ELR (cell line): ENCODE results near the gene NRCAM.

Experiments used
- DNase-seq: peaks from one replicate; pipeline ENCODE4 v3.0.0-alpha.2; 2015; ENCODE audit warnings: low read depth

NRCAM gene

DNA sequence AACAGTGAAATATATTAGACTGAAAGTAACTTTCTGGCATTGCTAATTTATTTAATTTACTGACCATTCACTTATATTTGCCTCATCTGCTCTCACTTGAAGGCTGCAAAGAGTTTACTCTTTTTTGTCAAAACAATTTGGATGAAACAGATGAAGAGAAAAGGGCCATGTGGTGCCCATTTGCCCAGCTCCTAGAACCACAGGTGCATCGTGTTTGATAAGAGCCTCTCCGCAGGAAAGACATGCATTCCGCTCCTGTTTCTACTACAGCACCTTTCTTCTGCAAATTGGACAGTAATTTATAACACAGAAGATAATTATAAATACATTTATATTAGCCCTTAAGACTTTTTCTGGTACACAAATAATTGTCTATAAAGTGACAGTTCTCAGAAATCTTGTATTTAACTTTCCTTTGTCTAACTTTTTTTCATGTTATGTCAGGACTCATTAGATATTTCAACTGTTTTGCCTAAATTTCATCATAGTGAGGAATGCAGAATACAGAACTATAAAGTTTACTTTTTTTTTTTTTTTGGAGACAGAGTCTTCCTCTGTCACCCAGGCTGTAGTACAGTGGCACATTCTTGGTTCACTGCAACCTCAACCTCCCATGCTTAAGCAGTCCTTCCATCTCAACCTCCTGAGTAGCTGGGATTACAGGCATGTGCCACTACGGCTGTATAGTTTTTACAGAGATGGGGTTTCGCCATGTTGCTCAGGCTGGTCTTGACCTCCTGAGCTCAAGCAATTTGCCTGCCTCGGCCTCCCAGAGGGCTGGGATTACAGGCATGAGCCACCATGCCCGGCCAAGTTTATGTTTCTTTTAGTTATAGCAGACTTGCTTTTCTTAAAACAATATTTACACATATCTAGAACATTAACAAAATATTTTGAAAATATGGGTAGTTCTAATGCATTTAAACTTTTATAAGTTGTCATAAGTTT is 326.9 kb downstream of the NRCAM start:
- DNase-seq, result no peak

DNA sequence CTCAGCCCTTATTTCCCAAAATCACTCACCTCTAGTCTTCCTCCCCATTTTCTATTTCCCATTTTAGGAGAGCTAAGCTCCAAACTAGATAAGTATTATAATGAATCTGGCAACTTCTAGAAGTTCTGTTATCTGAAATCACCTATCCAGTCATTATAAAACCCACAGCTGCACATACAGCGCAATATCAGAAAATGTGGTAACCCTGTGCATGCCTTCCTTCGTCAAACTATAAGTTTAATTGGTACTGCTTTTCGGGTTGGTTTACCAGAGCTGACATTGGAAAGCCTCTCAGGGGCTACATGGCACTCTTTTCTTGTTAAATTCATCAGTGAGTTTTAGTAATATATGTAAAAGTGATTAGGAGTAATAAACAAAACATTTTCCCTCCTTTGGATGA is 327.7 kb downstream of the NRCAM start:
- DNase-seq, result no peak

DNA sequence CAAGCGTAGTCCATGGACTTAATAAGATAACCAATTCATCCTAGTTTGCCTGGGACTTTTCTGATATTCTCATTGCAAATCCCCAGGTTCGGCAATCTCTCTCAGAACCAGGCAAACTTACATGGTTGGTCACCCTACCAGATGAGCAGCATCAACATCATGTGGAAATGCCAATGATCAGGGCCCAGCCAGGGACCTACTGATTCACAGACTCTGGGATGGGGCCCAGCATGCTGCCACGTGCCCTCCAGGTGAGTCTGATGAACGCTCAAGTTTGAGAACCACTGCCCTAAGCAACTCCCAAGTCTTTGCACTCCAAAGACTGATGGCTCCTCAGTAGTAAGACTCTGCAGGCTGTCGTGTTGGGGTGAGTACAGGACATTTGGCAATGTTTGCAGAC is 328.8 kb downstream of the NRCAM start:
- no peak for DNase-seq

DNA sequence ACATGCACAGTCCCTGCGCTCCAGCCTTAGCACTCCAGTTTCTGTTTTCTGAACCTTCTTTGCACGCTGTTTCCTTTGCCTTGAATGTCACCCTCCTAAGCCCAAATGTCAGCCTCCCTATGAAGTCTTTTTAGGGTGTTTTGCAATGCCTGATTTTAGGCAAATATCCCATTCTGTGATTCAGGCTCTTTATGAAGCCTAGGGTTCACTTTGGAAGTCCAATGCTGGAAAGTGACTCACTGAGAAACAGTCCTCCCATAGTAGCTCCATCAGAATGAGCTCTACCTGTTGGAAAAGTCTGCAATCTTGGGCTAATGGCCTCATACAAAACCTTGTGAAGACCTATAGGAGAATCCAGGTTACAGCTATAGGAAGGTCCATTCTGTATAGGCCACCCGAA is 331.4 kb downstream of the NRCAM start:
- DNase-seq, result no peak

DNA sequence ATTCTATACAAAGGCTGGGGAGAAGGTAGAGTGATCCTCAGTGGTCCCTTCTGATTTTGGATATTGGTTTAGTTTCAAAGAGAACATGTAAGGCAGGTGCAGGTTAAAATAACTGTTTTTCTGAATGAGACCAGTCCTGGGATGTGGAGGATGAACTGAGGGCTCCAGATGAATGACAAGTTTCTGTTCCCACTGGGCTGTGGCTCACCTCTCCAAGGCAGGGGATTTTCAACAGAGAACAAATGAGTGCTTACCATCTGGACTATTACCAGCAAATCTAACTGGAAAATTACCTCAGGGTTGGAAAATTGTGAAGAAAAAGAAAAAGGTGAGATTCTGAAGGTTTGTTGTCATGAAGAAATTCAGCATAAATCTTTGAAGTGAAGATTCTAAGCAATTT is 334.1 kb downstream of the NRCAM start:
- no peak for DNase-seq

DNA sequence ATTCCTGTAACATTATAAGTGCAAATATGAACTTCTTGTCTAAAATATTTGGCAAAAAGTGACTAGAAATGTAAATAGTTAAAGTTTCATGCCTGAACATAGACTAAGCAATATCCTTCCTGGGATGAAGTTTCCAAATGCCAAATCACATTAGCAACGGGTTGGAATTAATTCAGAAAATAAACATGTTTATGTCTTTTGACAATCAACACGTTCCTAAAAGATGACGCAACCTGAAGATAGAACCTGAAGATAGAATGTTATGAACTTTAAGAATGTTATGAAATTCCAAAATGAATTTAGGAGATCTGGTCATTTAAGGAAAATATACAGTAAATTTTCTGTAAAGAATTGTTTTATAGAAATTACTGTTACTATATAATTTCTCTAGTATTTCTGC is 335.3 kb downstream of the NRCAM start:
- DNase-seq, result no peak

DNA sequence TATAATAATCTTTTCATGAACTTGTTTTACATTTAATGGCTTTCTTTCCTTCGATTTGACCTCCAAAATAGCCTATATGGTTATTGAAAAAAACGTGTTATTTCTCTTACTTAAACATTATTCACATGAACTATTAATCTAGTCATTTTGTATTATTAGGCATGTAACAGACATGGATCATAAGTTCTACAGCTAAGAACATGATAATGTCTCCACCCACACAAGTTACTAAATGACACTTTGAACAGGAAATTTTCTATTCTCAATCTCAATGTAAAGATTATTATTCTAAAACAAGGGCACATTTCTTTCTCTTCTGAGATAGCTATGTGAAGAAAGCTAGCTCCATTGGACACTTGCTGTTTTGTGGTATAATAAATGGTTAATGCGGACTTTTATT is 336.0 kb downstream of the NRCAM start:
- no peak for DNase-seq

DNA sequence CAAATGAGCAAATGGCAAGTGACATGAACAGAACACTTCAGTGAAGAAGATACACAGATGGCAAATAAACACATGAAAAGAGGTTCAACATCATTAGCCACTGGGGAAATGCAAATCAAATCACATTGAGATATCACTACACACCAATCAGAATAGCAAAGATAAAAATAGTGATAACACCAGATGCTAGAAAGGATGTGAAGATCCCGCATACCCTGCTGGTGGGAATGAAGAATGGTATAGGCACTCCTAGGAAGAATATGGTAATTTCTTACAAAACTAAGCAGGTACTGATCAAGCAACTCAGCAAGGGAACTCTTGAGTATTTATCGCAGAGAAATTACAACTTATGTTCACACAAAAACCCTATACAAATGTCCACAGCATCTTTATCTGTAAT is 337.3 kb downstream of the NRCAM start:
- DNase-seq, result no peak

DNA sequence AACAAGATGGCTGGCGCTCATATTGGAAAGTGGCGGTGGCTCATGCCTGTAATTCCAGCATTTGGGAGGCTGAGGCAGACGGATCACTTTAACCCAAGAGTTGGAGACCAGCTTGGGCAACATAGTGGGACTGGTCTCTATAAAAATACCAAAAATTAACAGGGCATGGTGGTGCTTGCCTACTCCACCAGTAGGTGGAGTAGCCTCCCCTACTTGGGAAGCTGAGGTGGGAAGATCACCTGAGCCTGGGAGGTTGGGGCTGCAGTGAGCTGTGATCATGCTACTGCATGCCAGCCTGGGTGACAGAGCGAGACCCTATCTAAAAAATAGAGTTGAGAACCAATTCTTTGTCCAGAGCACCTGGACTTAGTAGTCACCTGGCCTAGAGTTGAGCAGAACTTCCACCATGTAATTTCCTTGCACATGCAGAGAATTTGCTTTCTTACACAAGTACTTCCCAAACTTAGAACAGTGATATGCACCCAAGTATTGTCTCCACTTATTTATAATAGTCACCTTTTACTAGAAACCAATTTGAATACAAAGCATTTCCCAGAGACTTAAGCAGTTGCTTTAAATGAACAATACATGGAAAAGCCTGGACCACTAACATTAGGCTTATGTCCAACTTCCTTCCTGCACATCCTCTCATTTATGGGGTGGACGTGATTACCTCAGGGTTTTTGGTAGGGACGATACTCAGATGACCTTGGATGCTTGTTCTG is 342.0 kb downstream of the NRCAM start:
- peak; percentile 16 for DNase-seq

DNA sequence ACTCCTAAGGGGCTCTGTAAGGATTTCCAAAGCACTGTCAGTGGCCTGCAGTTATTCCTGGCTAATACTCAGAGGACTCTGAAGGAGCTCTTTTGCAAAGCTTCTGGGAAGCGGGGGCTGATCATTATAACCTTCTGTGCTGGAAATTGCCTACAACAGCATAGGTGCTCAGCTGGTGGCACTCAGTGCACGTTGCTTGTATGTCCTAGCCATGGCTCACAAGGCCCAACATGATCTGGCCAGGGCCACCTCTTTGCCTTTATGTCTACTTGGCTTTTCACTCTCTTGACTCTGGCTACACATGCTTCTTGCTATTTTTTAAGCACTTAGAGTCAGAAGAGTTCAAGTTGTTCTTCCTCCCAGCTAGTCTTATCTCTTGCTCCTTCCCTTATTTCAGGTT is 343.6 kb downstream of the NRCAM start:
- DNase-seq, result no peak

DNA sequence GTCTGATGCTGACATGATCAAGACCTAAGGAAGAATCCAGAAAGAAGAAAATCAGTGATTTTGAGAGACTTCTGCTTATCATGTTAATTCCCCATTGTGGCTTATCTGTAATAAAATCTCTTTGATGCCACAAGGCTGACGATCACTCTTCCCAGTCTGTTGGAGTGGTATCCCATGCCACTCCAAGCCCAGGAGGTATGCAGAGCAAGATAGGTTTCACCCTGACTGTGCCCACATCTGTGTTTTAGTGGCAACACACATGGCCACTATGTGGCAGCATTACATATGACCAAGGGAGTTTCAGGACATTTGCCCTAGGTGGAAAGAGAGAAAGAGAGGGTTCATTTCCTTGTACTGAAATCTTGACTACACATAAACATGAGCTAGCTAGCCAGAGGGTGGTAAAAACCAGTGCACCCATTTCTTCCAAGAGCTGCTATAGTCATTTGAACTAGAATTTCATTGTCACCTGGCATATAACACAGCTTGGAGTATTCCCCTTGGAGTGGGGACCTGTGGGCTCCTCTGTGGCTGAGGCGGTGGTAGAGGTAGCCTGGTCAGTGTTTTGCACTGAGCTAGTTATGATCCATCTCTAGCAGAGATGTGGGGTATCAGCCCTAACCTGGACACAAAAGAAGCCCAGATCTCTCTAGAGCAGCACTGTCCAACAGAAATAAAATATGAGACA is 346.9 kb downstream of the NRCAM start:
- DNase-seq, result no peak

DNA sequence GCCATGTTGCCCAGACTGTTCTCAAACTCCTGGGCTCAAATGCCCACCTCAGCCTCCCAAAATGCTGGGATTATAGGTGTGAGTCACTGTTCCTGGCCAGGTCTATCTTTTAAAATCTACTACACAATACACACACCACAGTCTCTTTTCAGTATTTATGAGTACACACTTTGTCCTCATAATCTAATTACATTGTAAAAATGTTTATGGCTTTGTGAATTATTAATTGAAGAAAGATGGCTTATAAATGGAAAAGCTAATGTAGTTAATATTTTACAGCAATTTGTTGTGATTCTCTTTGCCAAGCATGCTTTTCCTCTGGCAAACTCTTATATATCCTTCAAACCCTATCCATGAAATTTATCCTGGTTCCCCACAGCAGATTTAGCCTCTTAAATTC is 348.1 kb downstream of the NRCAM start:
- no peak for DNase-seq

DNA sequence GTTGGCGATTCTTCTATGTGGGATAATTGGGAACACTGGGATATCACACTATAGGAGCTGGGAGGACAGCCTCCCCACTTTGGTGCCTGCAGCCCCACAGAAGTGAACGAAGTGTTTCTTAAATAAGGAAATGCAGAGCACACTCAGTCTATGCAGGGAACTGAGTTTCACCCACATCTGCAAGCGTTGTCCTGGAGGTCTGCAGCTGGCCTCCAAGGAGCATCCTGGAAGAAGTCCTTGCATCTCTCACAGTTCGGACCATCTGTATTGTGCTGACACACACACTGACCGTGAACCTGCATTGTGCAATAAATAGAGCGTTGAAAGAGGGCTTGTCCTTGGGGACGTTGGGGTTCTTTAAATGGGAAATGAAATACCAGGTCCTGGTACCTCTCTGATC is 351.9 kb downstream of the NRCAM start:
- DNase-seq, result no peak

DNA sequence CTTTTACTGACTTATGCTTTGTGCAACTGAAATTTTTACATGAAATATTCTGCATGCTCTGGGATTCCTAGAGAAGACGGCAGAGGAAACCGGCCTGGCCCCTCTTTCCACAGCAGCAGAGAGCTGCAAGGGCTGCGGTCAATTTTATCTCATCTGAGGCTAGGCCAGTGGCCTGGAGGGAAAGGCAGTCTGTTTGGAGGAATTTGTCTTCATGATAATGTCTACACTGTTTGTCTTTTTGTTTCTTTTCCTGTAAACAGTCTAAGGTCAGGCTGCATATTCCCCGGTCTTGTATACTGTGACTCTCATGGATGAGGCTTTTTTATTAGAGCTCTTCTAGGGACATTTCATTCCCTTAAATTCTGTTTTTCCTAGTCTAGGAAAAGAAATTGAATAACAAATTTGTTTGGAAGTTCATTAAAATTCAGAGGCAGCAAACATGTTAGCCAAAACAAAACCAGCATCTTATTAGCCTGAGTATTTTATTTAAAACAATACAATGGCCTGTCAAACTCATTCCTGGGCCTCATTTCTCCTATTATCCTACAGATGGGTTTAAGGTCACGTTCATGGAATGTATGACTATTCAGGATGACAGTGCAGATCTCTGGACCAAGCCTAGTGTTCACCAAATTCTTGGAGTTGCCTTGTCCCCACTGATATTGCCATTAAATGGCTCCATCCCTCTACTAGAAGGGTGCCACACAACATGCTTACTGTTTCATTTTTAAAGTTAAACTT is 352.5 kb downstream of the NRCAM start:
- peak; percentile 63 for DNase-seq

DNA sequence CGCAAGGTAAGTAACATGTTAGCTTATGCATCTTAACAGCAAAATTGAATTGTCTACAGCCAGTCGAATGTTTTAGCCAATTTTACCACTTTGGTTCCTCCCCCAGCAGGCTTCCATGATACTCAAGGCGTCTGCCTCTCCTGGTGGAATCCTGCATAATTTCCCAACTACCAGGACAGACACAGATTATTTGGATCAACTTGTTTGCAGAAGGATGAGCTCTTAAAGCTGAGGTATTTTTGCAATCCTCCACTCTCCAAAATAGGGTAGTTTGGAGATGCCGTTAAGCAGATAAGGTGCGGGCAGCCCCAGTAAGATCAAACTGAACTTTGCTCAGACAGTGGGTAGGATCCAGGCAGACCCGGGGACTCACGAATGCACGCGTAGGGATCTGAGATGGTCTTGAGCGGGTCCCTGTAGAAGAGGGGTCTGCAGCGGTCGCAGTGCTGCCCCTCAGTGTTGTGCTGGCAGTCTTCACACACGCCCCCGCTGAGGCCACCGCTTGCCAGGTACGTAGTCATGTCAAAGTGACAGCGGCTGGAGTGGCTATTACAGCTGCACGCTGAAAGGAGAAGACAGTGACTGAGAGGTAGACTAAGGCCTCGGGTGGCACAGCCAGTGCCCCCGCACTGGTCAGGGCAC is 353.4 kb downstream of the NRCAM start:
- DNase-seq, result no peak

DNA sequence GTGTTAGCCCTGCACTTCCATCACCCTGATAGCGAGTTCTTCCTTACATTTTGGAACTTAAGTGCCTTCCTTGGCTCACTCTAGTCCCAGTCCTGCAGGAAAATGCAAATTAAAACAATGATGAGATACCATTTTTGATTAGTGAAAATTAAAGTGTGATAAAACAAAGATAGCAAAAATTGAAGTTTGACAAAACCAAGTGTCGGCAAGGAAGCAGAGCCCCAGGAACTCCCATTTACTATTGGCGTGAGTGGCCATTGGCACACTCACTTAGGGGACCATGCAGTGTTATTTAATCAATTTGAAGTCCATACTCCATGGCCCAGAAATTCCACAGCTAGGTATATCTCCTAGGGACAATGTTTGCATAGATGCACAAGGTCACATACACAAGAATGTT is 354.5 kb downstream of the NRCAM start:
- no peak for DNase-seq

DNA sequence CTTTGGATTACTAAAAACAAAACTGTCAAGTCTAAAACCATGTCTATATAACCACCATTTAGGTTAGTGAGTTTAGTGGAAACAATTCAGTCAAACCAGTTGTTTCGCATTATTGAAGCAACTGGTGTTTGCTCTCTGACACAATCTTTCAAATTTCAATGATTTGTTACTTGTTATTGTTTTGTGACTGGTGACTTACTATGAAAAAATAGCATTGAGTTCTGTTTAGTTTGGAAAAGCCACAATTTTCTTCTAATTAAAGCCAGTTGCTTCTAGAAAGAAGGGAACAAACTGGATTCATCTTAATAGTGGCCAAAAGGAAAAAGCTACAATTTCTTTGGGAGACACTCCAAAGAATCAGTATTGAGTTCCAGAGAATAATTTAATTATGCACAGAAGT is 356.5 kb downstream of the NRCAM start:
- DNase-seq, result no peak

DNA sequence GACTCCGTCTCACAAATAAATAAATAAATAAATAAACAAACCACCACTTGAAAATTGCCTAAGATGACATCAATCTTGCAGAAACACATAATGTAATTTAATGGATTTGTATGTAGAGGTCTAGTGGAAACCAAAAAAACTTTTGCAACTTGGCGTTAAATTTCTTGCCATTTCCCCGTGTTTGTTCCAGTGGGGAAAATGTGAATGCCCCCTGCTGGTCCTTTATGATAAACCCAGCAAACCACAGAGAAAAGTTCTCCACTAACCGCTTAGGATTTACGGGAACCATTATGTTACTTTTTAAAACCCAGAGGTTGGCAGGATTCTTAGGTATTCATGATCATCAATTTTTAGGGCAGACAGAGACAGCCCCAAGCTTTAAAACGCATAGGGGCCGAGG is 358.5 kb downstream of the NRCAM start:
- peak; percentile 47 for DNase-seq
